ENCODE measurements around the gene LY86.

DNA sequence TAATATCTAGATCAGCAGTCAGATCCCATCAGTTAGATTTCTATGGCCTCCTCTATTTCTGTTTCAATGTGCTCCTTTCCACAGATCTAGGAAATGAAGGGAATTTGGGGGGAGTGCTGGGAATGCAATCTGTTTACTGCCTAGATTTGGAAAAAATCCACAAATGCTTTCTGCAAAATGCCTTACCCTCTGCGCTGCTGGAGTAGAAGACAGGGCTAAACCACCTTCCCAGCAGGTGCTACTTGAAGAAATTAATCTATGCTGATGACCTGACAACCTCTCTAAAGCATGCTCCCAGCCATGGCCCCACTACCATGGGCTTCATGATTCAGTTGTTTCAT is 46.2 kb downstream of the LY86 start:
- TF ChIP-seq, protein P1, sequence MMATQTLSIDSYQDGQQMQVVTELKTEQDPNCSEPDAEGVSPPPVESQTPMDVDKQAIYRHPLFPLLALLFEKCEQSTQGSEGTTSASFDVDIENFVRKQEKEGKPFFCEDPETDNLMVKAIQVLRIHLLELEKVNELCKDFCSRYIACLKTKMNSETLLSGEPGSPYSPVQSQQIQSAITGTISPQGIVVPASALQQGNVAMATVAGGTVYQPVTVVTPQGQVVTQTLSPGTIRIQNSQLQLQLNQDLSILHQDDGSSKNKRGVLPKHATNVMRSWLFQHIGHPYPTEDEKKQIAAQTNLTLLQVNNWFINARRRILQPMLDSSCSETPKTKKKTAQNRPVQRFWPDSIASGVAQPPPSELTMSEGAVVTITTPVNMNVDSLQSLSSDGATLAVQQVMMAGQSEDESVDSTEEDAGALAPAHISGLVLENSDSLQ (IDR thresholded peaks at IDR 0.05) = no peak
- TF ChIP-seq FOXM1 (IDR thresholded peaks at IDR 0.05; ENCODE audit: borderline replicate concordance) (no peak), CTBP1 (IDR thresholded peaks at IDR 0.05; ENCODE audit: borderline replicate concordance) (no peak), LEF1 (IDR thresholded peaks at IDR 0.05; ENCODE audit: borderline replicate concordance) (no peak), ARNT (IDR thresholded peaks at IDR 0.05) (no peak), HDGF (IDR thresholded peaks at IDR 0.05; ENCODE audit: borderline replicate concordance) (no peak), BHLHE40 (IDR thresholded peaks at IDR 0.05; ENCODE audit: borderline replicate concordance) (no peak), SP1 (IDR thresholded peaks at IDR 0.05) (no peak), NFRKB (IDR thresholded peaks at IDR 0.05) (no peak), L3MBTL2 (conservative IDR thresholded peaks at IDR 0.05) (no peak), SUZ12 (IDR thresholded peaks at IDR 0.05) (no peak), FOXA1 (IDR thresholded peaks at IDR 0.05) (no peak), ELF4 (IDR thresholded peaks at IDR 0.05) (no peak), ZNF384 (IDR thresholded peaks at IDR 0.05) (no peak)

Measured in HEK293T (cell line).